Stromal cell of bone marrow (primary cell): ENCODE results near the gene TNFAIP8.
A peak's percentile ranks its signal among the peaks of the same experiment; 100 is the strongest.

ENCODE experiments used
- DNase-seq: peaks from one replicate; pipeline ENCODE4 v3.0.0-alpha.2; 2012; ENCODE audit warnings: low read depth

Gene TNFAIP8

GRCh38 chr5:119328753-119329602 is 26.8 kb upstream of the TNFAIP8 start:
- DNase-seq, result peak; percentile 40

- DNase-seq, result no peak
Observed at GRCh38 chr5:119329666-119330065, 26.2 kb upstream of the TNFAIP8 start.

GRCh38 chr5:119330367-119331183 is 25.2 kb upstream of the TNFAIP8 start:
- no peak for DNase-seq

GRCh38 chr5:119331566-119332095 is 24.2 kb upstream of the TNFAIP8 start:
- no peak for DNase-seq

GRCh38 chr5:119332208-119332607 is 23.6 kb upstream of the TNFAIP8 start:
- DNase-seq, result no peak

GRCh38 chr5:119332978-119333401 is 22.8 kb upstream of the TNFAIP8 start:
- no peak for DNase-seq

- no peak for DNase-seq
Observed at GRCh38 chr5:119333421-119333851, 22.4 kb upstream of the TNFAIP8 start.

- no peak for DNase-seq
Observed at GRCh38 chr5:119335261-119335677, 20.6 kb upstream of the TNFAIP8 start.

GRCh38 chr5:119336262-119336661 is 19.6 kb upstream of the TNFAIP8 start:
- DNase-seq, result no peak

- DNase-seq, result no peak
Observed at GRCh38 chr5:119336845-119337580, 18.8 kb upstream of the TNFAIP8 start.

- DNase-seq, result no peak
Observed at GRCh38 chr5:119338326-119338946, 17.4 kb upstream of the TNFAIP8 start.

- DNase-seq, result no peak
Observed at GRCh38 chr5:119339344-119339743, 16.5 kb upstream of the TNFAIP8 start.

- no peak for DNase-seq
Observed at GRCh38 chr5:119339965-119340364, 15.9 kb upstream of the TNFAIP8 start.

- no peak for DNase-seq
Observed at GRCh38 chr5:119340597-119341218, 15.1 kb upstream of the TNFAIP8 start.

- no peak for DNase-seq
Observed at GRCh38 chr5:119341452-119342349, 14.1 kb upstream of the TNFAIP8 start.

- DNase-seq, result no peak
Observed at GRCh38 chr5:119342406-119342805, 13.4 kb upstream of the TNFAIP8 start.

- DNase-seq, result no peak
Observed at GRCh38 chr5:119343052-119343451, 12.8 kb upstream of the TNFAIP8 start.

- no peak for DNase-seq
Observed at GRCh38 chr5:119343766-119344165, 12.1 kb upstream of the TNFAIP8 start.

- no peak for DNase-seq
Observed at GRCh38 chr5:119344231-119344630, 11.6 kb upstream of the TNFAIP8 start.

- DNase-seq, result no peak
Observed at GRCh38 chr5:119345861-119346260, 10.0 kb upstream of the TNFAIP8 start.
